Measurements from ENCODE around the gene TC2N. TPM values are rescaled to one million over a fixed set of nuclear protein-coding genes. Genes with fewer than 3 reads are reported as not detected.
"Not testable (repeated sequence)": the region's sequence is repeated elsewhere in the genome, so short reads cannot be mapped to it uniquely, and the experiment has no call there.

The TC2N gene
- total RNA-seq, 1 experiment from 2014 or later: 16.4 TPM

- Mint-ChIP-seq H3K9me3 (peaks cover 40 to 45% of the 10 kb centered on the region in 2 experiments), H3K4me1 (no peaks in the 10 kb centered on the region), H3K36me3 (ENCODE audit: insufficient read depth in 1 of 3, low read depth in 3 of 3) (peaks cover 46 to 64% (median 57%) of the 10 kb centered on the region in 3 experiments), H3K27me3 (ENCODE audit: low read depth) (no peaks in the 10 kb centered on the region), H3K4me3 (no peak overlapping the region), H3K27ac (no peak overlapping the region)
- Histone ChIP-seq H3K4ac (ENCODE audit: low read depth, low read length) (no peak overlapping the region), H3K56ac (ENCODE audit: insufficient read length, low read depth, low read length) (no peak overlapping the region), H2BK15ac (ENCODE audit: low read depth, low read length) (no peak overlapping the region), H3K18ac (ENCODE audit: insufficient read length, low read depth, low read length) (no peak overlapping the region), H3K79me1 (ENCODE audit: insufficient read depth, low read depth, low read length, poor library complexity, severe bottlenecking) (no peaks in the 10 kb centered on the region), H3K23me2 (ENCODE audit: insufficient read length, low read depth, low read length, poor library complexity, severe bottlenecking) (no peaks in the 10 kb centered on the region), H4K91ac (ENCODE audit: insufficient read length, low read depth, low read length) (no peak overlapping the region), H4K8ac (replicated peaks; ENCODE audit: insufficient read length, low read depth, low read length) (no peak overlapping the region), H3K9me3 (ENCODE audit: control insufficient read depth, low read depth, low read length) (peaks cover 27% of the 10 kb centered on the region), H3K27ac (ENCODE audit: insufficient read length, low read depth, low read length) (no peak overlapping the region), H2BK5ac (ENCODE audit: insufficient read length, low read length) (no peak overlapping the region), H3K14ac (ENCODE audit: insufficient read depth, low read length) (no peak overlapping the region), H3K79me2 (ENCODE audit: insufficient read depth, low read length) (no peaks in the 10 kb centered on the region), H2AK5ac (ENCODE audit: insufficient read length, low read length) (no peak overlapping the region), H3K4me2 (ENCODE audit: insufficient read depth, insufficient read length, low read length) (no peak overlapping the region), H4K20me1 (ENCODE audit: control insufficient read depth, insufficient read depth, insufficient read length) (no peaks in the 10 kb centered on the region), H2AFZ (ENCODE audit: low read length) (no peak overlapping the region), H2BK120ac (ENCODE audit: low read depth, low read length, poor library complexity, severe bottlenecking) (no peak overlapping the region), H2BK12ac (ENCODE audit: insufficient read length, low read depth, low read length) (no peak overlapping the region), H3K9ac (ENCODE audit: extremely low read depth, insufficient read length, low read length) (no peak overlapping the region), H4K5ac (ENCODE audit: insufficient read length, low read depth, low read length) (no peak overlapping the region), H3T11ph (ENCODE audit: low read length) (no peak overlapping the region), H3K23ac (ENCODE audit: insufficient read length, low read depth, low read length) (no peak overlapping the region), H3K4me1 (ENCODE audit: insufficient read depth, low read length) (no peaks in the 10 kb centered on the region), H2BK20ac (ENCODE audit: low read depth, low read length, poor library complexity, severe bottlenecking) (no peak overlapping the region), H3K27me3 (ENCODE audit: insufficient read depth, low read length) (no peaks in the 10 kb centered on the region)
- TF ChIP-seq, protein P1, sequence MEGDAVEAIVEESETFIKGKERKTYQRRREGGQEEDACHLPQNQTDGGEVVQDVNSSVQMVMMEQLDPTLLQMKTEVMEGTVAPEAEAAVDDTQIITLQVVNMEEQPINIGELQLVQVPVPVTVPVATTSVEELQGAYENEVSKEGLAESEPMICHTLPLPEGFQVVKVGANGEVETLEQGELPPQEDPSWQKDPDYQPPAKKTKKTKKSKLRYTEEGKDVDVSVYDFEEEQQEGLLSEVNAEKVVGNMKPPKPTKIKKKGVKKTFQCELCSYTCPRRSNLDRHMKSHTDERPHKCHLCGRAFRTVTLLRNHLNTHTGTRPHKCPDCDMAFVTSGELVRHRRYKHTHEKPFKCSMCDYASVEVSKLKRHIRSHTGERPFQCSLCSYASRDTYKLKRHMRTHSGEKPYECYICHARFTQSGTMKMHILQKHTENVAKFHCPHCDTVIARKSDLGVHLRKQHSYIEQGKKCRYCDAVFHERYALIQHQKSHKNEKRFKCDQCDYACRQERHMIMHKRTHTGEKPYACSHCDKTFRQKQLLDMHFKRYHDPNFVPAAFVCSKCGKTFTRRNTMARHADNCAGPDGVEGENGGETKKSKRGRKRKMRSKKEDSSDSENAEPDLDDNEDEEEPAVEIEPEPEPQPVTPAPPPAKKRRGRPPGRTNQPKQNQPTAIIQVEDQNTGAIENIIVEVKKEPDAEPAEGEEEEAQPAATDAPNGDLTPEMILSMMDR (conservative IDR thresholded peaks at IDR 0.05): no peak
- no peak for DNase-seq
Observed at GRCh38 chr14:91806716-91807115, 60.6 kb downstream of the TC2N start.

- H2AK5ac ChIP-seq (ENCODE audit: insufficient read length, low read length); H3T11ph ChIP-seq (ENCODE audit: low read length); H3K79me2 ChIP-seq (ENCODE audit: insufficient read depth, low read length); H3K27me3 Mint-ChIP-seq (ENCODE audit: low read depth); H3K23ac ChIP-seq (ENCODE audit: insufficient read length, low read depth, low read length); H2BK120ac ChIP-seq (ENCODE audit: low read depth, low read length, poor library complexity, severe bottlenecking); H4K8ac ChIP-seq (replicated peaks; ENCODE audit: insufficient read length, low read depth, low read length); H3K4me3 Mint-ChIP-seq; H2BK20ac ChIP-seq (ENCODE audit: low read depth, low read length, poor library complexity, severe bottlenecking); H4K5ac ChIP-seq (ENCODE audit: insufficient read length, low read depth, low read length); H3K27ac ChIP-seq (ENCODE audit: insufficient read length, low read depth, low read length); H3K4me2 ChIP-seq (ENCODE audit: insufficient read depth, insufficient read length, low read length); H3K4ac ChIP-seq (ENCODE audit: low read depth, low read length); DNase-seq; H2BK15ac ChIP-seq (ENCODE audit: low read depth, low read length); H3K23me2 ChIP-seq (ENCODE audit: insufficient read length, low read depth, low read length, poor library complexity, severe bottlenecking); H3K4me1 Mint-ChIP-seq; H3K27me3 ChIP-seq (ENCODE audit: insufficient read depth, low read length); H3K79me1 ChIP-seq (ENCODE audit: insufficient read depth, low read depth, low read length, poor library complexity, severe bottlenecking); H3K9ac ChIP-seq (ENCODE audit: extremely low read depth, insufficient read length, low read length); H3K27ac Mint-ChIP-seq; H3K18ac ChIP-seq (ENCODE audit: insufficient read length, low read depth, low read length); H2BK12ac ChIP-seq (ENCODE audit: insufficient read length, low read depth, low read length); H4K20me1 ChIP-seq (ENCODE audit: control insufficient read depth, insufficient read depth, insufficient read length); H4K91ac ChIP-seq (ENCODE audit: insufficient read length, low read depth, low read length); H2AFZ ChIP-seq (ENCODE audit: low read length); H2BK5ac ChIP-seq (ENCODE audit: insufficient read length, low read length); H3K56ac ChIP-seq (ENCODE audit: insufficient read length, low read depth, low read length); H3K4me1 ChIP-seq (ENCODE audit: insufficient read depth, low read length); H3K14ac ChIP-seq (ENCODE audit: insufficient read depth, low read length): not testable (repeated sequence)
- Mint-ChIP-seq H3K36me3 (ENCODE audit: insufficient read depth in 1 of 3, low read depth in 3 of 3) (peaks cover 46 to 61% (median 56%) of the 10 kb centered on the region in 3 experiments), H3K9me3 (peaks cover 40 to 44% of the 10 kb centered on the region in 2 experiments)
- H3K9me3 ChIP-seq (ENCODE audit: control insufficient read depth, low read depth, low read length): peaks cover 27% of the 10 kb centered on the region
- no CpG with 5 or more reads among the region's 1 CpG for WGBS (ENCODE audit: extremely low coverage, insufficient read length, low lambda C conversion rate)
Observed at GRCh38 chr14:91806094-91806493, 61.2 kb downstream of the TC2N start.
